Neural progenitor cell (in vitro differentiated cells): ENCODE measurements around the gene CHKA. TPM values are rescaled to one million over a fixed set of nuclear protein-coding genes. Genes with fewer than 3 reads are reported as not detected.

Experiments
- DNase-seq: peaks from one replicate; pipeline ENCODE4 v3.0.0-alpha.2; 2016; ENCODE audit warnings: low spot score
- H2AFZ ChIP-seq: fragments of 200-600 bp; sonication (generic); replicated peaks from 2 replicates; pipeline ENCODE4 v1.6.1; 2016; ENCODE audit warnings: antibody characterized with exemption
- H3F3A ChIP-seq: fragments of 200-600 bp; sonication (generic); 2 replicates; pipeline ENCODE4 v1.6.1; 2016; ENCODE audit warnings: antibody characterized with exemption, low read depth
- H3K27ac ChIP-seq: fragments of 200-600 bp; sonication (generic); 2 replicates; pipeline ENCODE4 v1.5.1; 2016; ENCODE audit warnings: mild to moderate bottlenecking
- H3K27me3 ChIP-seq: fragments of 200-600 bp; sonication (generic); 2 replicates; pipeline ENCODE4 v1.6.1; 2016; ENCODE audit warnings: mild to moderate bottlenecking, moderate library complexity
- H3K36me3 ChIP-seq: fragments of 200-600 bp; sonication (generic); 2 replicates; pipeline ENCODE4 v1.5.1; 2016
- H3K4me1 ChIP-seq: fragments of 200-600 bp; sonication (generic); 2 replicates; pipeline ENCODE4 v1.6.1; 2016; ENCODE audit warnings: mixed run types
- H3K4me2 ChIP-seq: fragments of 200-600 bp; sonication (generic); 2 replicates; pipeline ENCODE4 v1.6.1; 2016
- H3K4me3 ChIP-seq: fragments of 200-600 bp; sonication (generic); 2 replicates; pipeline ENCODE4 v1.5.1; 2016
- H3K79me2 ChIP-seq: fragments of 200-600 bp; sonication (generic); 2 replicates; pipeline ENCODE4 v1.6.1; 2016; ENCODE audit warnings: low read depth
- H3K9ac ChIP-seq: fragments of 200-600 bp; sonication (generic); 2 replicates; pipeline ENCODE4 v1.6.1; 2016
- H3K9me3 ChIP-seq: fragments of 200-600 bp; sonication (generic); 2 replicates; pipeline ENCODE4 v1.5.1; 2016; ENCODE audit warnings: low read depth
- H4K20me1 ChIP-seq: fragments of 200-600 bp; sonication (generic); 2 replicates; pipeline ENCODE4 v1.6.1; 2016; ENCODE audit warnings: low read depth
- H3K27ac Mint-ChIP-seq: 3 replicates; pipeline ENCODE4 v1.8.0; 2021; ENCODE audit warnings: mixed read lengths
- H3K27me3 Mint-ChIP-seq: 2 replicates; pipeline ENCODE4 v1.8.0; 2022; ENCODE audit warnings: low read depth, mild to moderate bottlenecking, inconsistent platforms, moderate library complexity, mixed read lengths; ENCODE audit not compliant: insufficient read depth
- H3K36me3 Mint-ChIP-seq: 3 replicates; pipeline ENCODE4 v1.8.0; 2021; ENCODE audit warnings: mixed read lengths
- H3K4me1 Mint-ChIP-seq: 3 replicates; pipeline ENCODE4 v1.8.0; 2021; ENCODE audit warnings: mixed read lengths
- H3K4me3 Mint-ChIP-seq: 3 replicates; pipeline ENCODE4 v1.8.0; 2021; ENCODE audit warnings: mild to moderate bottlenecking, moderate library complexity, mixed read lengths
- H3K9me3 Mint-ChIP-seq: 3 replicates; pipeline ENCODE4 v1.8.0; 2020; ENCODE audit warnings: mixed read lengths
- EZH2 ChIP-seq: fragments of 200-600 bp; sonication (generic); IDR thresholded peaks from 2 replicates; pipeline ENCODE4 v1.6.1; 2017; ENCODE audit warnings: antibody characterized with exemption, mild to moderate bottlenecking, moderate library complexity
- EZH2phosphoT487 ChIP-seq: fragments of 200-600 bp; sonication (generic); IDR thresholded peaks from 2 replicates; pipeline ENCODE4 v1.6.1; 2017; ENCODE audit warnings: antibody characterized with exemption
- total RNA-seq: library from RNA; depleted of rRNA; stranded (reverse); fragments of >200 nt; gene quantifications from 2 replicates; pipeline ENCODE4 v1.2.3, GENCODE V29; 2015; ENCODE audit warnings: low replicate concordance
- TF ChIP-seq, protein P1 (sequence below): fragments of 200-600 bp; sonication (generic); IDR thresholded peaks from 2 replicates; pipeline ENCODE4 v1.5.1; 2017; ENCODE audit warnings: antibody characterized with exemption, mild to moderate bottlenecking

CHKA gene
- total RNA-seq, 1 donor from 2014 or later: 36.8 TPM

DNA sequence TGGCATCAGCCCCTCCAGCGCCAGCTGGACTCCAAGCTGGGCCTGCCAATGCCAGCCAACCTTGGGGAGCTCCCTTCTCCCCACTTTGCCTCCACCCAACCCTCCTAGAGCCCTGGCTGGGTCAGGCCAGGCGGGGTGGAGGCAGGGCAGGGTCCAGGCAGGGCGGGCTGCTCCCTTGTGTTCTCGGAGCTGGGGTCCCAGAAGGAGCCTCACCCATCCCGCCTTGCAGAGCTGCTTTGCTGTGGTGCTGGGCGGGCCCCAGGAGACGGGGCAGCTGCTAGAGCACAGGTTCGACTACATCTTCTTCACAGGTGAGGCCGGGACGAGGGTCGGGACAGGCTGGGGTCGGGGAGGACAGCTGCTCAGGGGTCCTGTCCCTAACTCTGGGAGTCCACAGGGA lies 101.7 kb downstream of the CHKA start:
- Histone ChIP-seq H3K27ac (no peak overlapping the region), H2AFZ (no peak overlapping the region), H3K4me2 (no peak overlapping the region), H3K36me3 (no peaks in the 10 kb centered on the region), H3K4me3 (no peak overlapping the region), H3K79me2 (no peaks in the 10 kb centered on the region), H4K20me1 (no peaks in the 10 kb centered on the region), H3K27me3 (no peaks in the 10 kb centered on the region), H3K9ac (no peak overlapping the region), H3K9me3 (no peaks in the 10 kb centered on the region), H3F3A (peaks cover 10% of the 10 kb centered on the region), H3K4me1 (peaks cover 9% of the 10 kb centered on the region)
- Mint-ChIP-seq H3K27ac (peak overlapping the region; percentile 72), H3K36me3 (peaks cover 4% of the 10 kb centered on the region), H3K4me1 (peaks cover 30% of the 10 kb centered on the region), H3K4me3 (no peak overlapping the region), H3K27me3 (peaks cover 2% of the 10 kb centered on the region), H3K9me3 (no peaks in the 10 kb centered on the region)
- DNase-seq: no peak
- no peak for TF ChIP-seq EZH2
- TF ChIP-seq, protein P1, sequence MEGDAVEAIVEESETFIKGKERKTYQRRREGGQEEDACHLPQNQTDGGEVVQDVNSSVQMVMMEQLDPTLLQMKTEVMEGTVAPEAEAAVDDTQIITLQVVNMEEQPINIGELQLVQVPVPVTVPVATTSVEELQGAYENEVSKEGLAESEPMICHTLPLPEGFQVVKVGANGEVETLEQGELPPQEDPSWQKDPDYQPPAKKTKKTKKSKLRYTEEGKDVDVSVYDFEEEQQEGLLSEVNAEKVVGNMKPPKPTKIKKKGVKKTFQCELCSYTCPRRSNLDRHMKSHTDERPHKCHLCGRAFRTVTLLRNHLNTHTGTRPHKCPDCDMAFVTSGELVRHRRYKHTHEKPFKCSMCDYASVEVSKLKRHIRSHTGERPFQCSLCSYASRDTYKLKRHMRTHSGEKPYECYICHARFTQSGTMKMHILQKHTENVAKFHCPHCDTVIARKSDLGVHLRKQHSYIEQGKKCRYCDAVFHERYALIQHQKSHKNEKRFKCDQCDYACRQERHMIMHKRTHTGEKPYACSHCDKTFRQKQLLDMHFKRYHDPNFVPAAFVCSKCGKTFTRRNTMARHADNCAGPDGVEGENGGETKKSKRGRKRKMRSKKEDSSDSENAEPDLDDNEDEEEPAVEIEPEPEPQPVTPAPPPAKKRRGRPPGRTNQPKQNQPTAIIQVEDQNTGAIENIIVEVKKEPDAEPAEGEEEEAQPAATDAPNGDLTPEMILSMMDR: no peak
- TF ChIP-seq EZH2phosphoT487: no peak

DNA sequence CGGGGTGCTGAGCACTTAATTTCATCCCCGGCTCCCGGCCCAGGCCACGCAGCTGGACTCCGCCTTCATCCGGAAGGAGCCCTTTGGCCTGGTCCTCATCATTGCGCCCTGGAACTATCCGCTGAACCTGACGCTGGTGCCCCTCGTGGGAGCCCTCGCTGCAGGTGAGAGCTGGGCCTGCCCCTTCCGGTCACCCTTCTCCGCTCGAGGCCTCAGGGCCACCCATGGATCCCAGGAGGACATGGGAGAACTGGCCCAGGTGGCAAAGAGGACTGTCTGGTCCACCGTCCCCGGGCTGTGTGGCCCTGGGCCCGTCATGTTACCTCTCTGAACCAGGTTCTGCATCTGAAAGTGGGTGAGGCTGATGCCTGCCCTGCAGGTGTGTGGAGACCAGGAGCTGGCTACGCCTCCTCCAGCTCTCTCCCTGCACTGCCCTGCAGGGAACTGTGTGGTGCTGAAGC lies 102.4 kb downstream of the CHKA start:
- Histone ChIP-seq H3K4me2 (no peak overlapping the region), H3K4me1 (peaks cover 9% of the 10 kb centered on the region), H3K36me3 (no peaks in the 10 kb centered on the region), H3K27me3 (no peaks in the 10 kb centered on the region), H3K79me2 (no peaks in the 10 kb centered on the region), H3K27ac (no peak overlapping the region), H4K20me1 (no peaks in the 10 kb centered on the region), H3K9ac (no peak overlapping the region), H3F3A (peaks cover 8% of the 10 kb centered on the region), H3K9me3 (no peaks in the 10 kb centered on the region), H3K4me3 (no peak overlapping the region), H2AFZ (no peak overlapping the region)
- Mint-ChIP-seq H3K27me3 (peaks cover 2% of the 10 kb centered on the region), H3K36me3 (peaks cover under 1% of the 10 kb centered on the region), H3K4me1 (peaks cover 36% of the 10 kb centered on the region), H3K27ac (peak overlapping the region; percentile 72), H3K4me3 (no peak overlapping the region), H3K9me3 (no peaks in the 10 kb centered on the region)
- no peak for DNase-seq
- TF ChIP-seq, protein P1: no peak
- TF ChIP-seq EZH2: no peak
- no peak for TF ChIP-seq EZH2phosphoT487

DNA sequence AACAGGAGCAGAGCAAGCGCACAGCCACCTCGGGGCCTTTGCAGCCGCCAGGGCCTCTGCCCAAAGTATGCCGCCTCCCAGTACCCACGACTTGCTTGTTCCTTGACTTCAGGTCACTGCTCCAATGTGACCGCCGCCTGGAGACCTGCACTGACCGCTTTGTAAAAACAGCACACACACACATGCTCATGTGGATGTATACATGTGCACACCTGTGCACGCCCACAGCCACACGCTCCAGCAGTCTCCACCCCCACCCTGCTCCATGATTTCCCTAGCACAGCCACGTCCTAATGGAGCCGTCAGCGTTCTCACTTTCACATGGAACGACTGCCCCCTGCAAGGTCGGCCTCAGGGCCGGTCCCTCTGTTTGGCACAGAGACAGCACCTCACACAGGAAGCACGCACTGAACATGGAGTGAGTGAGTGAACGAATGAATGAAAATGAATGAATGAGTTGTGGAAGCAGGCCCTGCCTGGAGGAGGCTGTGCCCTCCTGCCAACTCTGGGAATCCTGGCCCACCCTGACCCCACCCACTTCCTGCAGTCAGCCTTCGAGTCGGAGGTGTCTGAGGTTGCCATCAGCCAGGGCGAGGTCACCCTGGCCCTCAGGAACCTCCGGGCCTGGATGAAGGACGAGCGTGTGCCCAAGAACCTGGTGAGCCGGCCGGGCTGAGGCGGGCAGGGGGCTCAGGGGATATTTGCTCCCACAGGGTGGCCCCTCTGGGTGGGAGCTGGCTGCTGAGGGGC lies 103.0 kb downstream of the CHKA start:
- H3F3A ChIP-seq: peaks cover 8% of the 10 kb centered on the region
- no peaks in the 10 kb centered on the region for H3K9me3 ChIP-seq
- no peak overlapping the region for H3K27ac ChIP-seq
- no peak overlapping the region for H2AFZ ChIP-seq
- Mint-ChIP-seq H3K4me3 (no peak overlapping the region), H3K27ac (peak overlapping the region; percentile 91), H3K9me3 (no peaks in the 10 kb centered on the region), H3K27me3 (peaks cover 2% of the 10 kb centered on the region), H3K36me3 (no peaks in the 10 kb centered on the region), H3K4me1 (peaks cover 42% of the 10 kb centered on the region)
- no peaks in the 10 kb centered on the region for H3K27me3 ChIP-seq
- no peaks in the 10 kb centered on the region for H3K36me3 ChIP-seq
- H3K4me3 ChIP-seq: no peak overlapping the region
- no peak overlapping the region for H3K4me2 ChIP-seq
- no peak for TF ChIP-seq EZH2phosphoT487
- TF ChIP-seq, protein P1: no peak
- no peak for TF ChIP-seq EZH2
- no peaks in the 10 kb centered on the region for H3K79me2 ChIP-seq
- no peak for DNase-seq
- H3K9ac ChIP-seq: no peak overlapping the region
- H4K20me1 ChIP-seq: no peaks in the 10 kb centered on the region
- H3K4me1 ChIP-seq: peaks cover 9% of the 10 kb centered on the region
